ENCODE results near the gene ZNF106.

Gene ZNF106

GRCh38 chr15:42392309-42393024 lies 98.5 kb downstream of the ZNF106 start:
- no peak for TF ChIP-seq CTCF (IDR thresholded peaks at IDR 0.05; ENCODE audit: insufficient read depth, low read depth, low read length, missing control alignments)
- no peak for DNase-seq (ENCODE audit: low read depth)
- H3K4me3 ChIP-seq (ENCODE audit: low read depth, low read length) = no peak overlapping the region

GRCh38 chr15:42387603-42388002 lies 103.3 kb downstream of the ZNF106 start:
- no peak overlapping the region for H3K4me3 ChIP-seq (ENCODE audit: low read depth, low read length)
- DNase-seq (ENCODE audit: low read depth) = no peak
- TF ChIP-seq CTCF (IDR thresholded peaks at IDR 0.05; ENCODE audit: insufficient read depth, low read depth, low read length, missing control alignments) = no peak

- no peak for DNase-seq (ENCODE audit: low read depth)
- H3K4me3 ChIP-seq (ENCODE audit: low read depth, low read length) = no peak overlapping the region
- no peak for TF ChIP-seq CTCF (IDR thresholded peaks at IDR 0.05; ENCODE audit: insufficient read depth, low read depth, low read length, missing control alignments)
Observed at GRCh38 chr15:42385980-42386700, 104.8 kb downstream of the ZNF106 start.

- no peak overlapping the region for H3K4me3 ChIP-seq (ENCODE audit: low read depth, low read length)
Observed at GRCh38 chr15:42385206-42385979, 105.5 kb downstream of the ZNF106 start.

GRCh38 chr15:42384597-42384996 lies 106.3 kb downstream of the ZNF106 start:
- no peak overlapping the region for H3K4me3 ChIP-seq (ENCODE audit: low read depth, low read length)
- TF ChIP-seq CTCF (IDR thresholded peaks at IDR 0.05; ENCODE audit: insufficient read depth, low read depth, low read length, missing control alignments) = no peak
- DNase-seq (ENCODE audit: low read depth) = no peak

More at GRCh38 chr15:42385206-42385979, 105.5 kb downstream of the ZNF106 start:
- peak; percentile 66 for TF ChIP-seq CTCF (IDR thresholded peaks at IDR 0.05; ENCODE audit: insufficient read depth, low read depth, low read length, missing control alignments)
- peak; percentile 59 for DNase-seq (ENCODE audit: low read depth)

GRCh38 chr15:42378011-42378410 lies 112.9 kb downstream of the ZNF106 start:
- H3K4me3 ChIP-seq (ENCODE audit: low read depth, low read length) = no peak overlapping the region
- DNase-seq (ENCODE audit: low read depth) = no peak
- no peak for TF ChIP-seq CTCF (IDR thresholded peaks at IDR 0.05; ENCODE audit: insufficient read depth, low read depth, low read length, missing control alignments)

All from GM12865 (cell line).